Measurements from ENCODE around the gene SUPT5H.
A peak's percentile ranks its signal among the peaks of the same experiment; 100 is the strongest.

The SUPT5H gene

GRCh38 chr19:39401070-39401548, 44.3 kb upstream of the SUPT5H start:
- Histone ChIP-seq H3K27me3 (ENCODE audit: insufficient read depth, low read depth, severe bottlenecking) (no peaks in the 10 kb centered on the region), H3K36me3 (peaks cover 6% of the 10 kb centered on the region), H3K9me3 (ENCODE audit: severe bottlenecking) (no peaks in the 10 kb centered on the region), H3K27ac (no peak overlapping the region), H3K4me3 (ENCODE audit: low read depth, low read length) (no peak overlapping the region)
- no peak for DNase-seq
- TF ChIP-seq CTCF (IDR thresholded peaks at IDR 0.05; ENCODE audit: low read depth, low read length): no peak

GRCh38 chr19:39401549-39402345, 43.6 kb upstream of the SUPT5H start:
- Histone ChIP-seq H3K9me3 (ENCODE audit: severe bottlenecking) (no peaks in the 10 kb centered on the region), H3K4me3 (ENCODE audit: low read depth, low read length) (no peak overlapping the region), H3K27ac (peak overlapping the region; percentile 87), H3K36me3 (peaks cover 6% of the 10 kb centered on the region), H3K27me3 (ENCODE audit: insufficient read depth, low read depth, severe bottlenecking) (no peaks in the 10 kb centered on the region)
- no peak for DNase-seq
- TF ChIP-seq CTCF (IDR thresholded peaks at IDR 0.05; ENCODE audit: low read depth, low read length): no peak

- Histone ChIP-seq H3K9me3 (ENCODE audit: severe bottlenecking) (no peaks in the 10 kb centered on the region), H3K27me3 (ENCODE audit: insufficient read depth, low read depth, severe bottlenecking) (no peaks in the 10 kb centered on the region), H3K36me3 (peaks cover 6% of the 10 kb centered on the region), H3K4me3 (ENCODE audit: low read depth, low read length) (peak overlapping the region; percentile 68), H3K27ac (peak overlapping the region; percentile 87)
- TF ChIP-seq CTCF (IDR thresholded peaks at IDR 0.05; ENCODE audit: low read depth, low read length): no peak
- DNase-seq: peak; percentile 81
Measured at GRCh38 chr19:39402346-39403300, 42.8 kb upstream of the SUPT5H start.

- peak; percentile 94 for DNase-seq
- Histone ChIP-seq H3K4me3 (ENCODE audit: low read depth, low read length) (peak overlapping the region; percentile 68), H3K36me3 (peaks cover 5% of the 10 kb centered on the region), H3K27me3 (ENCODE audit: insufficient read depth, low read depth, severe bottlenecking) (no peaks in the 10 kb centered on the region), H3K27ac (peak overlapping the region; percentile 87), H3K9me3 (ENCODE audit: severe bottlenecking) (no peaks in the 10 kb centered on the region)
- TF ChIP-seq CTCF (IDR thresholded peaks at IDR 0.05; ENCODE audit: low read depth, low read length): no peak
Measured at GRCh38 chr19:39403331-39404312, 41.8 kb upstream of the SUPT5H start.
